PFSK-1 (cell line): ENCODE measurements around the gene NGB.

ENCODE experiments used
- FOXP2 ChIP-seq: optimal IDR thresholded peaks from 2 replicates; pipeline ENCODE3; 2011; ENCODE audit warnings: borderline replicate concordance, control low read depth, inconsistent platforms; ENCODE audit not compliant: insufficient read depth; ENCODE audit errors: extremely low read length, extremely low read depth
- POLR2AphosphoS5 ChIP-seq: IDR thresholded peaks from 2 replicates; pipeline ENCODE4 v1.6.1; 2012; ENCODE audit warnings: low read depth, mild to moderate bottlenecking, control low read depth, low read length, moderate library complexity
- SIN3A ChIP-seq: IDR thresholded peaks from 2 replicates; pipeline ENCODE4 v1.6.1; 2012; ENCODE audit warnings: mild to moderate bottlenecking, low read length, moderate library complexity, borderline replicate concordance; ENCODE audit not compliant: insufficient read depth
- TAF1 ChIP-seq: IDR thresholded peaks from 2 replicates; pipeline ENCODE4 v1.6.1; 2012; ENCODE audit warnings: low read length, control low read depth, borderline replicate concordance; ENCODE audit not compliant: insufficient read depth
- TF ChIP-seq, protein P1 (sequence below), 2 experiments: IDR thresholded peaks; 2 replicates each; pipeline versions ENCODE4 v1.6.1 to v1.8.0; 2011 to 2012; ENCODE audit warnings: low read depth in 2 of 2, low read length in 2 of 2, control low read depth in 1 of 2, inconsistent platforms in 1 of 2, mild to moderate bottlenecking in 1 of 2, moderate library complexity in 1 of 2; ENCODE audit not compliant: insufficient read depth in 1 of 2

NGB gene

DNA sequence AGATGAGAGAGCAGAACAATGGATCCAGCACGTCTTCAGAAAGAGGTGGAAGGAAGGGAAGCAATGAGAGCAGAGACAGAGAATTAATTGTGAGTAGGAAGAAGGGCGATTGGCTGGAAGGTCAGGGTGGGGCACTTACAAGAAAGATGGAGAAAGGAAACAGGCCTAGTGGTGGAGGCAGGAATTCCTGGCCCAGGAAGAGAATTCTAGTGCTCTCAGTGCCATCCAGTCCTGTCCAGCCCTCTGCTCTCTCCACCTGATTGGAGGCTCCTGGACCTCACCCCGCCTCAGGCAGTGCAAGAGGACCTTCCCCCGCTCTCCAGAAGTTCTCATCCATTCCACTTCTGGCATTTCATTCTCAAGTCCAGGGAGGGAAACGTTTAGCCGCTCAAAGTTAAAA, 43.0 kb downstream of the NGB start:
- TF ChIP-seq SIN3A (no peak), TAF1 (no peak), POLR2AphosphoS5 (no peak), FOXP2 (no peak)
- TF ChIP-seq, protein P1, sequence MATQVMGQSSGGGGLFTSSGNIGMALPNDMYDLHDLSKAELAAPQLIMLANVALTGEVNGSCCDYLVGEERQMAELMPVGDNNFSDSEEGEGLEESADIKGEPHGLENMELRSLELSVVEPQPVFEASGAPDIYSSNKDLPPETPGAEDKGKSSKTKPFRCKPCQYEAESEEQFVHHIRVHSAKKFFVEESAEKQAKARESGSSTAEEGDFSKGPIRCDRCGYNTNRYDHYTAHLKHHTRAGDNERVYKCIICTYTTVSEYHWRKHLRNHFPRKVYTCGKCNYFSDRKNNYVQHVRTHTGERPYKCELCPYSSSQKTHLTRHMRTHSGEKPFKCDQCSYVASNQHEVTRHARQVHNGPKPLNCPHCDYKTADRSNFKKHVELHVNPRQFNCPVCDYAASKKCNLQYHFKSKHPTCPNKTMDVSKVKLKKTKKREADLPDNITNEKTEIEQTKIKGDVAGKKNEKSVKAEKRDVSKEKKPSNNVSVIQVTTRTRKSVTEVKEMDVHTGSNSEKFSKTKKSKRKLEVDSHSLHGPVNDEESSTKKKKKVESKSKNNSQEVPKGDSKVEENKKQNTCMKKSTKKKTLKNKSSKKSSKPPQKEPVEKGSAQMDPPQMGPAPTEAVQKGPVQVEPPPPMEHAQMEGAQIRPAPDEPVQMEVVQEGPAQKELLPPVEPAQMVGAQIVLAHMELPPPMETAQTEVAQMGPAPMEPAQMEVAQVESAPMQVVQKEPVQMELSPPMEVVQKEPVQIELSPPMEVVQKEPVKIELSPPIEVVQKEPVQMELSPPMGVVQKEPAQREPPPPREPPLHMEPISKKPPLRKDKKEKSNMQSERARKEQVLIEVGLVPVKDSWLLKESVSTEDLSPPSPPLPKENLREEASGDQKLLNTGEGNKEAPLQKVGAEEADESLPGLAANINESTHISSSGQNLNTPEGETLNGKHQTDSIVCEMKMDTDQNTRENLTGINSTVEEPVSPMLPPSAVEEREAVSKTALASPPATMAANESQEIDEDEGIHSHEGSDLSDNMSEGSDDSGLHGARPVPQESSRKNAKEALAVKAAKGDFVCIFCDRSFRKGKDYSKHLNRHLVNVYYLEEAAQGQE (IDR thresholded peaks at IDR 0.05; ENCODE audit: insufficient read depth in 1 of 2, low read depth in 2 of 2, low read length in 2 of 2) = no peak

GRCh38 chr14:77225892-77226557, 45.0 kb downstream of the NGB start:
- TF ChIP-seq POLR2AphosphoS5 = no peak
- no peak for TF ChIP-seq SIN3A
- no peak for TF ChIP-seq TAF1
- no peak for TF ChIP-seq FOXP2
- TF ChIP-seq, protein P1 (IDR thresholded peaks at IDR 0.05; ENCODE audit: insufficient read depth in 1 of 2, low read depth in 2 of 2, low read length in 2 of 2) = no peak

- no peak for TF ChIP-seq FOXP2
- no peak for TF ChIP-seq SIN3A
- no peak for TF ChIP-seq TAF1
- TF ChIP-seq, protein P1 (IDR thresholded peaks at IDR 0.05; ENCODE audit: insufficient read depth in 1 of 2, low read depth in 2 of 2, low read length in 2 of 2) = no peak
- TF ChIP-seq POLR2AphosphoS5 = no peak
Measured at GRCh38 chr14:77225254-77225653, 45.8 kb downstream of the NGB start.

- TF ChIP-seq, protein P1 (IDR thresholded peaks at IDR 0.05; ENCODE audit: insufficient read depth in 1 of 2, low read depth in 2 of 2, low read length in 2 of 2) = no peak
- TF ChIP-seq POLR2AphosphoS5 (no peak), SIN3A (no peak), TAF1 (no peak), FOXP2 (no peak)
Measured at GRCh38 chr14:77224212-77224611, 46.8 kb downstream of the NGB start.
